Measurements from ENCODE around the gene KRTAP5-7. TPM values are rescaled to one million over a fixed set of nuclear protein-coding genes. Genes with fewer than 3 reads are reported as not detected.
"Not testable (repeated sequence)": the region's sequence is repeated elsewhere in the genome, so short reads cannot be mapped to it uniquely, and the experiment has no call there.

KRTAP5-7 gene
- total RNA-seq (not detected), total RNA-seq (0 to 0.20 (median 0) reads per million in 29 experiments)
- not detected for total RNA-seq (2013)

GRCh38 chr11:71526796-71527575, at the start of gene KRTAP5-7:
Gene KRTAP5-7 (plus strand): TSS chr11:71527267. CDS start chr11:71527301, 34 bp downstream.
- DNase-seq; H3K4me3 ChIP-seq (ENCODE audit: control insufficient read depth in 1 of 2, extremely low read depth in 1 of 2, low read length in 1 of 2); POLR2A ChIA-PET; H3K4me1 ChIP-seq (ENCODE audit: control insufficient read depth in 1 of 2, extremely low read depth in 1 of 2, insufficient read depth in 2 of 2, low read length in 2 of 2); H3K27ac Mint-ChIP-seq; H3K9me3 ChIP-seq; H3K36me3 Mint-ChIP-seq; H3K27me3 Mint-ChIP-seq; H3K9me3 Mint-ChIP-seq; CTCF ChIA-PET; H3K4me3 Mint-ChIP-seq; H3K4me1 Mint-ChIP-seq; ATAC-seq (replicated peaks in 1 of 4); H3K27ac ChIP-seq (ENCODE audit: low read length); H3K36me3 ChIP-seq (ENCODE audit: control insufficient read depth in 2 of 2, extremely low read depth in 1 of 2, insufficient read depth in 1 of 2, low read length in 1 of 2): not testable (repeated sequence)
- WGBS (ENCODE audit: insufficient coverage), result 47% methylated on average over 3 of the region's 10 CpGs
- H3K27me3 ChIP-seq (replicated peaks in 1 of 2; ENCODE audit: control insufficient read depth in 2 of 2, extremely low read depth in 1 of 2, insufficient read depth in 2 of 2, low read length in 1 of 2), result peaks cover 0 to 16% of the 10 kb centered on the region in 2 experiments

GRCh38 chr11:71477641-71478527, 49.2 kb upstream of the KRTAP5-7 start:
- DNase-seq, result no peak
- Histone ChIP-seq H3K27me3 (replicated peaks in 1 of 2; ENCODE audit: control insufficient read depth in 2 of 2, extremely low read depth in 1 of 2, insufficient read depth in 2 of 2, low read length in 1 of 2) (no peaks in the 10 kb centered on the region), H3K9me3 (no peaks in the 10 kb centered on the region), H3K27ac (ENCODE audit: low read length) (no peak overlapping the region), H3K4me1 (ENCODE audit: control insufficient read depth in 1 of 2, extremely low read depth in 1 of 2, insufficient read depth in 2 of 2, low read length in 2 of 2) (no peaks in the 10 kb centered on the region), H3K4me3 (ENCODE audit: control insufficient read depth in 1 of 2, extremely low read depth in 1 of 2, low read length in 1 of 2) (no peak overlapping the region), H3K36me3 (ENCODE audit: control insufficient read depth in 2 of 2, extremely low read depth in 1 of 2, insufficient read depth in 1 of 2, low read length in 1 of 2) (peaks cover 40 to 88% of the 10 kb centered on the region in 2 donors)
- peaks cover 62% of the 10 kb centered on the region for H3K36me3 Mint-ChIP-seq
- H3K4me3 Mint-ChIP-seq, result no peak overlapping the region
- CTCF ChIA-PET, result no interaction called here
- no peaks in the 10 kb centered on the region for H3K27me3 Mint-ChIP-seq
- no peak for ATAC-seq (replicated peaks in 1 of 4)
- H3K9me3 Mint-ChIP-seq, result no peaks in the 10 kb centered on the region
- 88% methylated on average over 20 of the region's 25 CpGs for WGBS (ENCODE audit: insufficient coverage)
- no peaks in the 10 kb centered on the region for H3K4me1 Mint-ChIP-seq
- no peak overlapping the region for H3K27ac Mint-ChIP-seq
- POLR2A ChIA-PET, result no interaction called here

GRCh38 chr11:71478528-71478840, 48.6 kb upstream of the KRTAP5-7 start:
- ATAC-seq (replicated peaks in 1 of 4), result no peak
- ChIA-PET CTCF (no interaction called here), POLR2A (no interaction called here)
- Histone ChIP-seq H3K27ac (ENCODE audit: low read length) (no peak overlapping the region), H3K36me3 (ENCODE audit: control insufficient read depth in 2 of 2, extremely low read depth in 1 of 2, insufficient read depth in 1 of 2, low read length in 1 of 2) (peaks cover 38 to 88% of the 10 kb centered on the region in 2 donors), H3K4me1 (ENCODE audit: control insufficient read depth in 1 of 2, extremely low read depth in 1 of 2, insufficient read depth in 2 of 2, low read length in 2 of 2) (no peaks in the 10 kb centered on the region), H3K4me3 (ENCODE audit: control insufficient read depth in 1 of 2, extremely low read depth in 1 of 2, low read length in 1 of 2) (no peak overlapping the region), H3K27me3 (replicated peaks in 1 of 2; ENCODE audit: control insufficient read depth in 2 of 2, extremely low read depth in 1 of 2, insufficient read depth in 2 of 2, low read length in 1 of 2) (no peaks in the 10 kb centered on the region), H3K9me3 (no peaks in the 10 kb centered on the region)
- H3K27me3 Mint-ChIP-seq, result no peaks in the 10 kb centered on the region
- H3K27ac Mint-ChIP-seq, result no peak overlapping the region
- H3K36me3 Mint-ChIP-seq, result peaks cover 65% of the 10 kb centered on the region
- no peak overlapping the region for H3K4me3 Mint-ChIP-seq
- no peaks in the 10 kb centered on the region for H3K9me3 Mint-ChIP-seq
- no peaks in the 10 kb centered on the region for H3K4me1 Mint-ChIP-seq
- DNase-seq, result no peak
- 96% methylated on average over 11 of the region's 11 CpGs for WGBS (ENCODE audit: insufficient coverage)

GRCh38 chr11:71481101-71481960, 45.7 kb upstream of the KRTAP5-7 start:
- peaks cover 77% of the 10 kb centered on the region for H3K36me3 Mint-ChIP-seq
- H3K9me3 Mint-ChIP-seq, result no peaks in the 10 kb centered on the region

DNA sequence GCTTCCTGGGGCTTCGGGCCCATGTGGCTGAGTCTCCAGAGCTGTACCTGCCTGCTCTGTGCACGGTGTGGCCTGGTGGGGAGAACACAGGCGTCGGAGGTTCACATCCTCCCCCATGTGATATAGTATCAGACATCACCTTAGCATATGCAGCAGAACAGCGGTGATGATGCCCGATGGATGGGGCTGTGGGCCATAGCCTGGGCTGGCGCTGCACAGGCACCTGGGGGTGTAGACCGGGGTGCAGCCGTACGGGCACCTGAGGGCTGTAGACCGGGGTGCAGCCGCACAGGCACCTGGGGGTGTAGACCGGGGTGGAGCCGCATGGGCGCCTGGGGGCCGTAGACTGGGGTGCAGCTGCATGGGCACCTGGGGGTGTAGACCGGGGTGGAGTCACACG, 44.9 kb upstream of the KRTAP5-7 start:
- POLR2A ChIA-PET, result no interaction called here
- Histone ChIP-seq H3K27me3 (replicated peaks in 1 of 2; ENCODE audit: control insufficient read depth in 2 of 2, extremely low read depth in 1 of 2, insufficient read depth in 2 of 2, low read length in 1 of 2) (no peaks in the 10 kb centered on the region), H3K4me3 (ENCODE audit: control insufficient read depth in 1 of 2, extremely low read depth in 1 of 2, low read length in 1 of 2) (no peak overlapping the region), H3K9me3 (no peaks in the 10 kb centered on the region), H3K36me3 (ENCODE audit: control insufficient read depth in 2 of 2, extremely low read depth in 1 of 2, insufficient read depth in 1 of 2, low read length in 1 of 2) (peaks cover 42 to 85% of the 10 kb centered on the region in 2 donors), H3K27ac (ENCODE audit: low read length) (no peak overlapping the region), H3K4me1 (ENCODE audit: control insufficient read depth in 1 of 2, extremely low read depth in 1 of 2, insufficient read depth in 2 of 2, low read length in 2 of 2) (no peaks in the 10 kb centered on the region)
- no peak for ATAC-seq (replicated peaks in 1 of 4)
- Mint-ChIP-seq H3K9me3 (no peaks in the 10 kb centered on the region), H3K27ac (no peak overlapping the region), H3K36me3 (peaks cover 75% of the 10 kb centered on the region), H3K4me1 (no peaks in the 10 kb centered on the region), H3K4me3 (no peak overlapping the region), H3K27me3 (no peaks in the 10 kb centered on the region)
- CTCF ChIA-PET, result no interaction called here
- 98% methylated on average over 11 of the region's 18 CpGs for whole genome bisulfite sequencing (ENCODE audit: insufficient coverage)
- no peak for DNase-seq

More at GRCh38 chr11:71481101-71481960, 45.7 kb upstream of the KRTAP5-7 start:
- peaks cover 43 to 87% of the 10 kb centered on the region in 2 donors for H3K36me3 ChIP-seq (ENCODE audit: control insufficient read depth in 2 of 2, extremely low read depth in 1 of 2, insufficient read depth in 1 of 2, low read length in 1 of 2)
- no peak overlapping the region for H3K27ac ChIP-seq (ENCODE audit: low read length)
- ChIA-PET POLR2A (no interaction called here), CTCF (no interaction called here)
- no peak overlapping the region for H3K4me3 Mint-ChIP-seq
- no peaks in the 10 kb centered on the region for H3K27me3 Mint-ChIP-seq
- no peak overlapping the region for H3K4me3 ChIP-seq (ENCODE audit: control insufficient read depth in 1 of 2, extremely low read depth in 1 of 2, low read length in 1 of 2)
- DNase-seq (no peak), ATAC-seq (replicated peaks in 1 of 4) (no peak)
- WGBS (ENCODE audit: insufficient coverage), result 98% methylated on average over 16 of the region's 24 CpGs
- no peak overlapping the region for H3K27ac Mint-ChIP-seq
- H3K9me3 ChIP-seq, result no peaks in the 10 kb centered on the region
- H3K4me1 ChIP-seq (ENCODE audit: control insufficient read depth in 1 of 2, extremely low read depth in 1 of 2, insufficient read depth in 2 of 2, low read length in 2 of 2), result no peaks in the 10 kb centered on the region
- no peaks in the 10 kb centered on the region for H3K4me1 Mint-ChIP-seq
- no peaks in the 10 kb centered on the region for H3K27me3 ChIP-seq (replicated peaks in 1 of 2; ENCODE audit: control insufficient read depth in 2 of 2, extremely low read depth in 1 of 2, insufficient read depth in 2 of 2, low read length in 1 of 2)

DNA sequence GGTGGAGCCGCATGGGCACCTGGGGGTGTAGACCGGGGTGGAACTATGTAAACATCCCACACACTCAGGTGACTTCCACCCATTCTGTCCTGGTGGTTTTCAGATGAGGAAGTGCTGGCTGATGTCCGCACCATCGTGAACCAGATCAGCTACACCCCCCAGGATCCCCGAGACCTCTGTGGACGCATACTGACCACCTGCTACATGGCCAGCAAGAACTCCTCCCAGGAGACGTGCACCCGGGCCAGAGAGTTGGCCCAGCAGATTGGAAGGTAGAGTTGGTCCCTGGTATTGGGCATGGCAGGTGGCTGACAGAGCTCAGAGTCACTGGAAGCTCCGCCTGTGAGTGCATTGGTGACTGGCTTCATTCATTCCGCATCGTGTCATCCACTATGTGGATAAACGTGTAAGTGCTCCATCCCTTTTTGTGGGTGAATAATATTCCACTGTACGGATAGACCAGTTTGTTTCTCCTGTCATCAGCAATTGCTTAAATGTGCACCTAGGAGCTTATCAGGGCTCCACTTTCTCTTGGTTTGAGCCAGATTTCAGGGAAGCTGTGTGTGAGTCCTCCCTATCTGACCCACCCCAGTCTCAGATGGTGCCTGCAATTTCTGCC, 44.2 kb upstream of the KRTAP5-7 start:
- Mint-ChIP-seq H3K27ac (no peak overlapping the region), H3K36me3 (peaks cover 73% of the 10 kb centered on the region), H3K4me1 (peaks cover 0 to under 1% (median 0%) of the 10 kb centered on the region in 3 donors), H3K4me3 (no peak overlapping the region), H3K27me3 (no peaks in the 10 kb centered on the region), H3K9me3 (no peaks in the 10 kb centered on the region)
- H3K4me3 ChIP-seq (ENCODE audit: control insufficient read depth in 1 of 2, extremely low read depth in 1 of 2, low read length in 1 of 2), result no peak overlapping the region
- POLR2A ChIA-PET, result no interaction called here
- 100% methylated on average over 5 of the region's 13 CpGs for WGBS (ENCODE audit: insufficient coverage)
- no peak overlapping the region for H3K27ac ChIP-seq (ENCODE audit: low read length)
- no peaks in the 10 kb centered on the region for H3K4me1 ChIP-seq (ENCODE audit: control insufficient read depth in 1 of 2, extremely low read depth in 1 of 2, insufficient read depth in 2 of 2, low read length in 2 of 2)
- ATAC-seq (replicated peaks in 1 of 4) (no peak), DNase-seq (no peak)
- CTCF ChIA-PET, result no interaction called here
- no peaks in the 10 kb centered on the region for H3K27me3 ChIP-seq (replicated peaks in 1 of 2; ENCODE audit: control insufficient read depth in 2 of 2, extremely low read depth in 1 of 2, insufficient read depth in 2 of 2, low read length in 1 of 2)
- peaks cover 43 to 80% of the 10 kb centered on the region in 2 donors for H3K36me3 ChIP-seq (ENCODE audit: control insufficient read depth in 2 of 2, extremely low read depth in 1 of 2, insufficient read depth in 1 of 2, low read length in 1 of 2)
- no peaks in the 10 kb centered on the region for H3K9me3 ChIP-seq
